ENCODE results near the gene OR2H1.

DNA sequence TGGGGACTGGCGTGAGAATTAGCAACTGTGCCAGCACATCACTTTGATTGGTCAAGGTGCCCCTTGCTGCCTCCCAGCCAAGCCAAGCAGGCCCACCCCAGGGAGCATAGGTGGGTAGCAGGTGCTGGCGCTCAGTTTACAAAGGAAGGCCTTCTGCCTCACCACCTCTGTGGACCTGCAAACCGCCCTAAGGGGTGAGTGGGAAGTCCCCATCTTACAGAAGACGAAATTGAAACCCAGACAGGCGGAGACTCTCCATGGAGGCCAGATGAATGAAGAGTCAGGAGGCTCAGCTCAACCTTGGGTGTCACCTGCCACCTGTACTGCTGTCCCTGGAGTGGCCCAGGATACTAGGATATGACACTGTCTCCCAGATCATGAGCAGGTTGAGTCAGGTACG lies 52.3 kb downstream of the OR2H1 start:
- TF ChIP-seq CTCF (IDR thresholded peaks at IDR 0.05; ENCODE audit: borderline replicate concordance, extremely low read depth, low read length, poor library complexity, severe bottlenecking) (no peak), EZH2 (IDR thresholded peaks at IDR 0.05; ENCODE audit: borderline replicate concordance, low read depth, low read length, severe bottlenecking) (no peak)
